ENCODE measurements around the gene TOR2A. TPM values are rescaled to one million over a fixed set of nuclear protein-coding genes. Genes with fewer than 3 reads are reported as not detected.

The TOR2A gene
- total and polyA plus RNA-seq, 9 of the 15 experiments (the other 6 are each of a cell fraction or from before 2014, with no cell fraction given), result 0.80 to 25.9 (median 11.1) TPM

- TF ChIP-seq PHF8 (IDR thresholded peaks at IDR 0.05; ENCODE audit: borderline replicate concordance, low read length), result 0 out of 2 replicates have a peak, but pooled peaks have one; percentile 23
- TF ChIP-seq CUX1 (CRISPR knock-in tag; IDR thresholded peaks at IDR 0.05), result no peak
- TF ChIP-seq ATF7 (IDR thresholded peaks at IDR 0.05), result no peak
- no peak for TF ChIP-seq ZNF277 (CRISPR knock-in tag; IDR thresholded peaks at IDR 0.05; ENCODE audit: borderline replicate concordance)
- TF ChIP-seq ZFX (CRISPR knock-in tag; IDR thresholded peaks at IDR 0.05), result peak; percentile 31; the same call in 1 of the 2 replicates
- no peak for TF ChIP-seq MAFF (IDR thresholded peaks at IDR 0.05; ENCODE audit: low read length)
- peak; percentile 77 for TF ChIP-seq VEZF1 (CRISPR knock-in tag; IDR thresholded peaks at IDR 0.05)
- no peak for TF ChIP-seq IFI16 (CRISPR knock-in tag; IDR thresholded peaks at IDR 0.05)
- TF ChIP-seq CTBP1 (IDR thresholded peaks at IDR 0.05; ENCODE audit: borderline replicate concordance), result no peak
- no peak for TF ChIP-seq NR2C2 (CRISPR knock-in tag; IDR thresholded peaks at IDR 0.05)
- 0 out of 2 replicates have a peak, but pooled peaks have one; percentile 7 for TF ChIP-seq NR2C2 (tag; IDR thresholded peaks at IDR 0.05)
- peak; percentile 46; the same call in 1 of the 2 replicates for TF ChIP-seq SPI1 (IDR thresholded peaks at IDR 0.05; ENCODE audit: borderline replicate concordance, low read depth, low read length)
- peak; percentile 61 for TF ChIP-seq RBFOX2 (IDR thresholded peaks at IDR 0.05; ENCODE audit: low read depth, low read length)
- no peak for TF ChIP-seq NR2F6 (CRISPR knock-in tag; IDR thresholded peaks at IDR 0.05)
- no peak for TF ChIP-seq ILK (tag; IDR thresholded peaks at IDR 0.05; ENCODE audit: borderline replicate concordance, low read depth)
- TF ChIP-seq SAFB2 (IDR thresholded peaks at IDR 0.05; ENCODE audit: borderline replicate concordance, low read depth, low read length, severe bottlenecking), result no peak
- TF ChIP-seq CBX3 (IDR thresholded peaks at IDR 0.05; ENCODE audit: borderline replicate concordance in 1 of 2, low read length in 2 of 2), result no peak
- no peak for TF ChIP-seq NR3C1 (CRISPR knock-in tag; IDR thresholded peaks at IDR 0.05)
Measured at GRCh38 chr9:127778280-127779135, 43.4 kb upstream of the TOR2A start, which contains the start of gene SH2D3C (continued).
